Measurements from ENCODE around the gene LRP8.
"Not testable (repeated sequence)": the region's sequence is repeated elsewhere in the genome, so short reads cannot be mapped to it uniquely, and the experiment has no call there.

LRP8 gene

DNA sequence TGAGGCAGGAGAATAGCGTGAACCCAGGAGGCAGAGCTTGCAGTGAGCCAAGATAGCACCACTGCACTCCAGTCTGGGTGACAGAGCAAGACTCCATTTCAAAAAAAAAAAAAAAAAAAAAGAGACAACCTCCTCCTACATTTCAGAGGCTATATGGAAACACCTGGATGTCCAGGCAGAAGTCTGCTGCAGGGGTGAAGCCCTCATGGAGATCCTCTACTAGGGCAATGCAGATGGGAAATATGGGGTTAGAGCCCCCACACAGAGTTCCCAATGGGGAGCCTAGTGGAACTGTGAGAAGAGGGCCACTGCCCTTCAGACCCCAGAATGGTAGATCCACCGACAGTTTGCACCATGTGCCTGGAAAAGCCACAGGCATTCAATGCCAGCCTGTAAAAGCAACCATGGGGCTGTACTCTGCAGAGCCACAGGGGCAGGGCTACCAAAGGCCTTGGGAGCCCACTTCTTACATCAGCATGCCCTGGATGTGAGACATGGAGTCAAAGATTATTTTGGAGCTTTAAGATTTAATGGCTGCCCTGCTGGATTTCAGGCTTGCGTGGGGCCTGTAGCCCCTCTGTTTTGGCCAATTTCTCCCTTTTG, 121.7 kb downstream of the LRP8 start:
- not testable (repeated sequence) for DNase-seq

DNA sequence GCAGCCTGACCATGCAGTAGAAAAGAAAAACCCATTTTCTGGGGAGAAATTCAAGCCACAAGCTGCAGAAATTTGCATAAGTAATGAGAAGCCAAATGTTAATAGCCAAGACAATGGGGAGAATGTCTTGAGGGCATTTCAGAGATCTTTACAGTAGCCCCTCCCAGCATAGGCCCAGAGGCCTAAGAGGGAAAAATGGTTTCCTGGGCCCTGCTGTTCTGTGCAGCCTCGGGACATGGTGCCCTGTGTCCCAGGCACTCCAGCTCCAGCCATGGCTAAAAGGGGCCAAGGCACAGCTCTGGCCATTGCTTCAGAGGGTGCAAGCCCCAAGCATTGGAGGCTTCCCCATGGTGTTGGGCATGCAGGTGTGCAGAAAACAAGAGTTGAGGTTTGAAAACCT, 122.4 kb downstream of the LRP8 start:
- not testable (repeated sequence) for DNase-seq

- DNase-seq: no peak
These were observed 124.4 kb downstream of the LRP8 start for GRCh38 chr1:53203466-53203865.

- DNase-seq: no peak
These were observed 129.6 kb downstream of the LRP8 start for GRCh38 chr1:53198241-53198651.

GRCh38 chr1:53197291-53198200, 130.3 kb downstream of the LRP8 start:
- no peak for DNase-seq

GRCh38 chr1:53196485-53197290, 131.2 kb downstream of the LRP8 start, which contains the start of gene CPT2:
CPT2 (plus strand) TSS chr1:53196824; CDS start chr1:53196944, 120 bp downstream.
- peak; percentile 84 for DNase-seq

DNA sequence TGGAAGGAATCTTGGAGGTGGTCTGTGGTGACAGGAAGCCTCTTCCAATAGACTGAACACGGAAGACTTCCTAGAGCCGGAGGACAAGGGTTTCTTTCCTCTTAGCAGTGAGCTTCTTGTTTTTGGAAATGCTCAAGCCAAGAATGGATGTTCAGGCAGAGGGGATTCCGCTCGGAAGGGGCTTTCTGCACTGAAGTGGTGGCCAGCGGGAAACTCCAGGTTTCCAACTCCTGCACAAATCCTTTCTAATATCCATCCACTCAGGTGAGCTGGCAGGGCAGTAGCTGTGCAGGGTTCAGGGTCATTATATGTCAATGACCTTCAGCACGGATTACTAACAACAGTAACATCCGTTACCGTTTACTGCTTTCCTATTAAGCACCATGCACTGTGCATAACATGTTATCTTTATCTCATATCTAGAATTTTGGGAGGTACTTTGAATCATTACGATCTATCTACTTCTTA, 131.8 kb downstream of the LRP8 start:
- DNase-seq: no peak

GRCh38 chr1:53195246-53196016, 132.4 kb downstream of the LRP8 start:
- no peak for DNase-seq

Data from T-helper 9 cell (primary cell).